ENCODE measurements around the gene APOBEC3A.

APOBEC3A gene

DNA sequence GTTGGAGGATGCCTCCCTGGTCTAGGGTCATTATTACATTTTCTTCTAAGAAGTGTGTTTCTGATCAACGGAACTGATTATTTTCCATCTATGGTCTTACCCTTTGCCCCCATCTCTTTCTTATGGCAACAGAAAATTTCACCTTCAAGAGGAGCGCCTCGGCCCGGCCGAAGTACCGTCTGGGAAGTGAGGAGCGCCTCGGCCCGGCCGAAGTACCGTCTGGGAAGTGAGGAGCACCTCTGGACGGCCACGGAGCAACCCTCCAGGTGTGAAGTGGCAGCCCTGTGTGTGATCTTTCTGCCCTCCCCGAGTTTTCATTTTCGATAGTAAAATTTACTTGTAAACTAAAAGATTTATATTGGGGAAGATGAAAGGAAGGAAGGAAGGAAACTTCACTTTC is 53.5 kb downstream of the APOBEC3A start:
- Histone ChIP-seq H3K9ac (ENCODE audit: low read depth, low read length) (no peak overlapping the region), H3K36me3 (ENCODE audit: insufficient read depth, low read length) (no peaks in the 10 kb centered on the region), H3K4me3 (ENCODE audit: low read length) (no peak overlapping the region), H3K27ac (ENCODE audit: low read depth, low read length) (no peak overlapping the region), H3K4me1 (ENCODE audit: insufficient read depth, low read length) (peaks cover 23% of the 10 kb centered on the region), H3K27me3 (ENCODE audit: insufficient read depth, low read length) (no peaks in the 10 kb centered on the region), H3K9me3 (ENCODE audit: insufficient read depth, low read depth, low read length) (no peaks in the 10 kb centered on the region)
- WGBS, result 92% methylated on average over 15 of the region's 15 CpGs

All from HUES64 (cell line).